ENCODE results near the gene LEFTY1.

Gene LEFTY1

GRCh38 chr1:225861834-225862580 is 26.9 kb downstream of the LEFTY1 start:
- no peak overlapping the region for H3K27ac ChIP-seq
- TF ChIP-seq CTCF (conservative IDR thresholded peaks at IDR 0.05; ENCODE audit: low read depth): no peak
- DNase-seq (ENCODE audit: low spot score): no peak
- ChIA-PET CTCF (interaction anchor here (0.6 to 2.0 kb wide), 4 partner anchors 16 to 387 kb away, joined by 3 to 8 read pairs (median 5); no protein-coding TSS in a partner anchor), POLR2A (ENCODE audit: low non-redundant PET) (interaction anchor here (0.6 kb wide), 1 partner anchor 15 kb away, joined by 3 read pairs; no protein-coding TSS in a partner anchor)

DNA sequence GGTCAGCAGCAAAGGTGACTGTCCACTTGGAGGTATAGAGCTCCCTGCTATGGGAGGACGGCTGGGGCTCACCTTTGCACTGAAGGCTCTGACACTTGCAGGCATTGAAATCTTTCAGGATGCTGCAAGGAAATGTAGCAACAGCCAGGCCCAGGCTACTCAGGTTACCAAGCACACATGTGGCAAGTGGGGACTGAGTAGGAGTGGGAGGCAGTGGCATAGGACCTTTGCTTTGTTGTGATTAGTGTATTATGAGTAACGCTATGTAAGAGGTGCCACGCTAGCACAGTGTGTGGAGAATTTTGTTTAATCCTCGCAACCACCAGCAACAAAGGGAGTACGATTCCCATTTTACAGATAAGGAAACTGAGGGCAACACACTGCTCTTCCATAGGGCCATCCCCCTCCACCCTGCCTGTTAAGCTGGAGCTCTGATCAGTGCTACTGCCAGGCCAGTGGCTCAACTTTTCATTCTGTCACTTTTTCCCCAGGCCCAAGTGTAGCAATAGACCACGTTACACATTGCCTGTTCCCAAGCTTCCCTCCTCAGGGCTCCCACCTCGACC is 28.0 kb downstream of the LEFTY1 start:
- DNase-seq (ENCODE audit: low spot score): no peak
- CTCF ChIA-PET: interaction anchor here (0.5 to 2.0 kb wide), 6 partner anchors 14 to 387 kb away, joined by 3 to 8 read pairs (median 4); no protein-coding TSS in a partner anchor
- POLR2A ChIA-PET (ENCODE audit: low non-redundant PET): no interaction called here
- TF ChIP-seq CTCF (conservative IDR thresholded peaks at IDR 0.05; ENCODE audit: low read depth): no peak
- no peak overlapping the region for H3K27ac ChIP-seq

DNA sequence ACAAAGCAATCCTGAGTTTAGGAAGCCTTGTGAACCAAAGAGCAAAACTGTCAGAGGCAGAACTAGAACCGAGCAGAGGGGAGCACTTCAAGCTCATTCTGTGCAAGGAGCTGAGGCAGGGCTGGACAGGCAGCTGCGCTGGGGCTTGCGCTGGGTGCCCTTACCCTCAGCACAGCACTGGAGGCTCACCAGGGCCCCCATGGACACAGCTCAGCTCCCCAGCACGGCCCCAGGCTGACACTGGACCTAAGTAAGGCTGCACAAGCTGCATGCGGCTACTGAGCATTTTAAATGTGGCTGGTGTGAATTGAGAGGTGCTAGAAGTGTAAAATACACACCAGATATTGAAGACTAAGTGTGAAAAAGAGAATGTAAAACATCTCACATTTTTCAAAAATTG is 28.8 kb downstream of the LEFTY1 start:
- ChIA-PET CTCF (interaction anchor here (0.6 to 2.0 kb wide), 4 partner anchors 14 to 164 kb away, joined by 3 to 8 read pairs (median 4); no protein-coding TSS in a partner anchor), POLR2A (ENCODE audit: low non-redundant PET) (no interaction called here)
- no peak for TF ChIP-seq CTCF (conservative IDR thresholded peaks at IDR 0.05; ENCODE audit: low read depth)
- no peak for DNase-seq (ENCODE audit: low spot score)
- no peak overlapping the region for H3K27ac ChIP-seq

DNA sequence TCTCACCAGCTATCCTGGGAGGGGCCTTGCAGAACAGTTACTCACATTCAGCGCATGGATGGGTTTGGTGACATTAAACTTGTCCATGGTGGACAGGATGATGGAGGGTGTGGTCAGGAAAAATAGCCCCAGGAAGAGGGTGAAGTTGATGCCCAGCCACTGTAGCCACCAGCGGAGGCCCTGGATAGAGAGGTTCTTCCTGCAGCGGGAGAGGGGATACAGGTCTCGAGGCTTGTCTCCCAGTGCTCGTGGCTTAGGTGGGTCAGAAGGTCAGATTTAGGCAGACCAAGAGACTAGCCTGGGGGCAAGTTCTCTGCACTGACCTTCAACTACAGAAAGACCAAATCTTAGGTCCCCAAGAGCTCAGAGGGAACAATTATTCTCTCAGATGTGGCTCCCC is 29.8 kb downstream of the LEFTY1 start:
- TF ChIP-seq CTCF (conservative IDR thresholded peaks at IDR 0.05; ENCODE audit: low read depth): no peak
- DNase-seq (ENCODE audit: low spot score): no peak
- no peak overlapping the region for H3K27ac ChIP-seq
- CTCF ChIA-PET: interaction anchor here (0.7 to 1.8 kb wide), 4 partner anchors 16 to 384 kb away, joined by 3 to 7 read pairs (median 4); no protein-coding TSS in a partner anchor
- POLR2A ChIA-PET (ENCODE audit: low non-redundant PET): no interaction called here

GRCh38 chr1:225857256-225857655 is 31.7 kb downstream of the LEFTY1 start:
- DNase-seq (ENCODE audit: low spot score): no peak
- ChIA-PET POLR2A (ENCODE audit: low non-redundant PET) (interaction anchor here (0.7 kb wide), 1 partner anchor 12 kb away, joined by 3 read pairs; no protein-coding TSS in a partner anchor), CTCF (interaction anchor here (0.8 to 1.8 kb wide), 4 partner anchors 24 to 393 kb away, joined by 3 to 7 read pairs (median 4); partner anchors contain the start of gene TMEM63A)
- no peak for TF ChIP-seq CTCF (conservative IDR thresholded peaks at IDR 0.05; ENCODE audit: low read depth)
- H3K27ac ChIP-seq: no peak overlapping the region

DNA sequence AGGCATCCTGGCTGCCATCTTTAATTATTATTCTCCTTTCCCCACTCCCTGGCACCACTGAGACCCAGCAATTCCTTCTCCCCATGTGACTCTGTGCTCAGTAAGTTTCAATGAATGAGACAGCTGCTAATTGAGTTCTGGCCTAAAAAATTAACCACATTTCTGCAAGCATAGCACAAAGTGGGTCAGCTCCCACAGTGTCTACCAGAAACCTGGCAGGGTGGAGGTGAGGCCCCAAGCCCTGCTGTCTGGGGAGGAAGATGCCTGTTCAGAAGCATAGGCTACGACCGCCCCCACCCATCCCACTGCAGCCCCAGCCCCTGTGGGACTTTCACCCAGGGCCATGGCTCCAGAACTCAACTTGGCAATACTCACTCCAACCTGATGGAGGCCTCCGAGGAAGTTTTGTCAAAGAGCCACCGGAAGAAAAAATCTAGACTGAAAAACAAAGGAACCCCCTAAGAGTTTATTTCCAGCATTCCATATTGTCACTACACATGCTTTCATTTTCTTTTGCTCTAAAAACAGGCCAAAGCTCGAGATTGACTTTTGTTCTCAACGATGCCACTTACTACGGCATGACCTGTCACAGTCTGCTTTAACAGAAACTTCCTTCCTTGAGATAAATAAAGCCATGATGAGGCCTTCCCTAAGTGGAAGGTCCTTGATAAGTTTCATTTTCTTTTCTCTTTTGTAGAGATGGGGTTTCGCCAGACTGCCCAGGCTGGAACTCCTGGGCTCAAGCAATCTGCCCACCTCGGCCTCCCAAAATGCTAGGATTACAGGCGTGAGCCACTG is 33.2 kb downstream of the LEFTY1 start:
- ChIA-PET POLR2A (ENCODE audit: low non-redundant PET) (interaction anchor here (0.6 kb wide), 1 partner anchor 294 kb away, joined by 3 read pairs; no protein-coding TSS in a partner anchor), CTCF (interaction anchor here (0.6 to 1.7 kb wide), 5 partner anchors 10 to 381 kb away, joined by 3 to 12 read pairs (median 5); partner anchors contain the start of gene SRP9)

More for the DNA sequence above, 33.2 kb downstream of the LEFTY1 start:
- H3K27ac ChIP-seq: no peak overlapping the region
- no peak for TF ChIP-seq CTCF (conservative IDR thresholded peaks at IDR 0.05; ENCODE audit: low read depth)
- no peak for DNase-seq (ENCODE audit: low spot score)
